HCT116 (cell line): ENCODE measurements around the gene BNIP5. TPM values are rescaled to one million over a fixed set of nuclear protein-coding genes. Genes with fewer than 3 reads are reported as not detected.

Experiments used
- ATAC-seq: fragments of 200-7000 bp; cut with Tn5 transposase; 2 replicates; pipeline ENCODE4 v1.9.1; 2020; ENCODE audit warnings: mild to moderate bottlenecking, moderate library complexity
- BruUV-seq: library from RNA; stranded (reverse); fragments of 400-500 nt; replicated peaks from 2 replicates; lab custom pipeline; 2021; lab: Mats Ljungman, UMichigan
- CTCF ChIA-PET: fragments of 300-600 bp; sonication (Branson Sonifier 250); formaldehyde crosslinking; loops from one replicate; lab custom pipeline; 2021; ENCODE audit warnings: antibody characterized with exemption; lab: Charles Lee
- POLR2A ChIA-PET: fragments of 300-600, 350-600 bp; sonication (Branson Sonifier 250); formaldehyde crosslinking; loops from one replicate; lab custom pipeline; 2021; ENCODE audit warnings: antibody characterized with exemption; lab: Charles Lee
- RAD21 ChIA-PET, 2 experiments: fragments of 300-600 bp; sonication (Branson Sonifier 250); formaldehyde crosslinking; loops; one replicate each; lab custom pipeline; 2023; ENCODE audit warnings: low total read pairs in 2 of 2; ENCODE audit not compliant: uncharacterized antibody in 2 of 2, unreplicated experiment in 2 of 2, low non-redundant PET in 1 of 2; lab: Charles Lee
- DNase-seq: peaks from one replicate; pipeline ENCODE4 v3.0.0-alpha.2; 2010; ENCODE audit warnings: low read depth, low spot score
- H2AFZ ChIP-seq: fragments of 200-600 bp; shearing (Covaris generic), sonication (generic); 2 replicates; pipeline ENCODE4 v1.6.1; 2017; ENCODE audit warnings: low read depth, mixed run types, mixed read lengths, antibody characterized with exemption, low read length; ENCODE audit not compliant: poor library complexity, severe bottlenecking
- H3K27ac ChIP-seq: 2 replicates; pipeline ENCODE4 v1.5.1; 2012; ENCODE audit warnings: low read depth, low read length
- H3K27me3 ChIP-seq: fragments of 200-600 bp; sonication (generic); 2 replicates; pipeline ENCODE4 v1.6.1; 2016; ENCODE audit warnings: mixed run types, low read length, mixed read lengths; ENCODE audit not compliant: insufficient read depth
- H3K36me3 ChIP-seq, 2 experiments: fragments of 200-500 bp in 1 of 2; fragments of 200-600 bp in 1 of 2; sonication (Bioruptor generic) in 1 of 2; sonication (generic) in 1 of 2; 2 replicates each; pipeline versions ENCODE4 v1.5.1 to v1.6.1; 2014 to 2016; ENCODE audit warnings: low read length in 2 of 2, inconsistent platforms in 1 of 2, mixed read lengths in 1 of 2, mixed run types in 1 of 2; ENCODE audit not compliant: insufficient read depth in 2 of 2, control insufficient read depth in 1 of 2
- H3K4me1 ChIP-seq, 2 experiments: fragments of 200-600 bp in 1 of 2; sonication (generic) in 1 of 2; 2 replicates each; pipeline versions ENCODE4 v1.5.1 to v1.6.1; 2012 to 2017; ENCODE audit warnings: low read length in 2 of 2, inconsistent platforms in 1 of 2, mild to moderate bottlenecking in 1 of 2, mixed read lengths in 1 of 2, mixed run types in 1 of 2, moderate library complexity in 1 of 2; ENCODE audit not compliant: insufficient read depth in 2 of 2, control insufficient read depth in 1 of 2
- H3K4me2 ChIP-seq: fragments of 200-600 bp; sonication (generic); 2 replicates; pipeline ENCODE4 v1.6.1; 2017; ENCODE audit warnings: mixed run types, low read length, mixed read lengths
- H3K4me3 ChIP-seq, 2 experiments: fragments of 200-600 bp in 1 of 2; sonication (generic) in 1 of 2; replicated peaks in 1 of 2; 2 replicates each; pipeline ENCODE4 v1.5.1; 2011 to 2016; ENCODE audit warnings: low read length in 2 of 2, control low read depth in 1 of 2, low read depth in 1 of 2, mild to moderate bottlenecking in 1 of 2, mixed read lengths in 1 of 2, mixed run types in 1 of 2
- H3K79me2 ChIP-seq: fragments of 200-600 bp; sonication (generic); 2 replicates; pipeline ENCODE4 v1.6.1; 2017; ENCODE audit warnings: mild to moderate bottlenecking, mixed run types, low read length, moderate library complexity, mixed read lengths; ENCODE audit not compliant: insufficient read depth
- H3K9ac ChIP-seq: fragments of 200-600 bp; sonication (generic); 2 replicates; pipeline ENCODE4 v1.6.1; 2016; ENCODE audit warnings: low read length, mixed read lengths
- H3K9me2 ChIP-seq: fragments of 200-600 bp; sonication (generic), shearing (Covaris generic); 2 replicates; pipeline ENCODE4 v1.6.1; 2017; ENCODE audit warnings: mixed run types, mild to moderate bottlenecking, moderate library complexity; ENCODE audit not compliant: insufficient read depth
- H3K9me3 ChIP-seq, 2 experiments: fragments of 200-500 bp in 1 of 2; fragments of 200-600 bp in 1 of 2; sonication (Bioruptor generic) in 1 of 2; sonication (generic) in 1 of 2; 2 replicates each; pipeline ENCODE4 v1.6.1; 2014 to 2017; ENCODE audit warnings: low read length in 2 of 2, mixed read lengths in 2 of 2, inconsistent platforms in 1 of 2, low read depth in 1 of 2, mild to moderate bottlenecking in 1 of 2, mixed run types in 1 of 2, moderate library complexity in 1 of 2; ENCODE audit not compliant: control insufficient read depth in 1 of 2, insufficient read depth in 1 of 2
- H4K20me1 ChIP-seq: fragments of 200-600 bp; sonication (generic), shearing (Covaris generic); 2 replicates; pipeline ENCODE4 v1.6.1; 2017; ENCODE audit warnings: mixed run types, mild to moderate bottlenecking, moderate library complexity; ENCODE audit not compliant: insufficient read depth
- CBX3 ChIP-seq: IDR thresholded peaks from 2 replicates; pipeline ENCODE4 v1.6.1; 2012; ENCODE audit warnings: low read depth
- ELF1 ChIP-seq: IDR thresholded peaks from 2 replicates; pipeline ENCODE4 v1.6.1; 2012; ENCODE audit warnings: low read depth, borderline replicate concordance
- EZH2 ChIP-seq: fragments of 200-600 bp; sonication (generic); IDR thresholded peaks from 2 replicates; pipeline ENCODE4 v1.6.1; 2017; ENCODE audit warnings: antibody characterized with exemption, mixed run types
- EZH2phosphoT487 ChIP-seq: fragments of 200-600 bp; IDR thresholded peaks from 2 replicates; pipeline ENCODE4 v1.6.1; 2018; ENCODE audit warnings: antibody characterized with exemption, borderline replicate concordance
- FOSL1 ChIP-seq: IDR thresholded peaks from 2 replicates; pipeline ENCODE4 v1.6.1; 2012; ENCODE audit warnings: low read depth
- JUND ChIP-seq: IDR thresholded peaks from 2 replicates; pipeline ENCODE4 v1.6.1; 2012
- POLR2A ChIP-seq: IDR thresholded peaks from 2 replicates; pipeline ENCODE4 v1.7.0; 2011; ENCODE audit warnings: borderline replicate concordance; ENCODE audit not compliant: insufficient read depth, insufficient read length; ENCODE audit errors: extremely low read depth
- POLR2AphosphoS5 ChIP-seq: IDR thresholded peaks from 2 replicates; pipeline ENCODE4 v1.6.1; 2011; ENCODE audit warnings: mild to moderate bottlenecking, low read depth, low read length, moderate library complexity
- RAD21 ChIP-seq: IDR thresholded peaks from 2 replicates; pipeline ENCODE4 v1.6.1; 2012; ENCODE audit warnings: low read depth, mild to moderate bottlenecking
- SRF ChIP-seq: IDR thresholded peaks from 2 replicates; pipeline ENCODE4 v1.6.1; 2012; ENCODE audit warnings: low read depth
- TCF7L2 ChIP-seq: IDR thresholded peaks from 2 replicates; pipeline ENCODE4 v1.7.0; 2011; ENCODE audit warnings: borderline replicate concordance, inconsistent platforms; ENCODE audit not compliant: insufficient read depth, insufficient read length; ENCODE audit errors: extremely low read depth
- YY1 ChIP-seq: IDR thresholded peaks from 2 replicates; pipeline ENCODE4 v1.6.1; 2011; ENCODE audit warnings: low read length, low read depth, moderate library complexity, mild to moderate bottlenecking; ENCODE audit not compliant: insufficient replicate concordance; ENCODE audit errors: extremely low read depth
- ZFX ChIP-seq: fragments of 450-650 bp; IDR thresholded peaks from 2 replicates; pipeline ENCODE4 v1.6.1; 2017
- intact Hi-C: fragments of 100-400 bp; cut with micrococcal nuclease; formaldehyde crosslinking; loops from 2 replicates; pipeline ENCODE4 v1.10.0; 2022
- total RNA-seq: library from RNA; stranded (reverse); gene quantifications from one replicate; pipeline ENCODE4 v1.2.1, GENCODE V29; 2021; ENCODE audit not compliant: unreplicated experiment
- TF ChIP-seq, protein P1 (sequence below): IDR thresholded peaks from 2 replicates; pipeline ENCODE4 v1.6.1; 2012
- TF ChIP-seq, protein P2 (sequence below): IDR thresholded peaks from 2 replicates; pipeline ENCODE4 v1.6.1; 2012
- TF ChIP-seq, protein P3 (sequence below): IDR thresholded peaks from 2 replicates; pipeline ENCODE4 v1.6.1; 2012; ENCODE audit warnings: low read depth
- TF ChIP-seq, protein P4 (sequence below), 3 experiments: fragments of 200-600 bp in 1 of 3; sonication (generic) in 1 of 3; IDR thresholded peaks in 2 of 3; conservative IDR thresholded peaks in 1 of 3; 2 replicates each; pipeline ENCODE4 v1.5.1; 2012 to 2017; ENCODE audit warnings: low read depth in 2 of 3, low read length in 2 of 3, antibody characterized with exemption in 1 of 3, borderline replicate concordance in 1 of 3, control low read depth in 1 of 3, mild to moderate bottlenecking in 1 of 3, mixed read lengths in 1 of 3, mixed run types in 1 of 3, moderate library complexity in 1 of 3; ENCODE audit not compliant: insufficient read depth in 1 of 3

Gene BNIP5
- total RNA-seq, 1 experiment from 2014 or later, result not detected

DNA sequence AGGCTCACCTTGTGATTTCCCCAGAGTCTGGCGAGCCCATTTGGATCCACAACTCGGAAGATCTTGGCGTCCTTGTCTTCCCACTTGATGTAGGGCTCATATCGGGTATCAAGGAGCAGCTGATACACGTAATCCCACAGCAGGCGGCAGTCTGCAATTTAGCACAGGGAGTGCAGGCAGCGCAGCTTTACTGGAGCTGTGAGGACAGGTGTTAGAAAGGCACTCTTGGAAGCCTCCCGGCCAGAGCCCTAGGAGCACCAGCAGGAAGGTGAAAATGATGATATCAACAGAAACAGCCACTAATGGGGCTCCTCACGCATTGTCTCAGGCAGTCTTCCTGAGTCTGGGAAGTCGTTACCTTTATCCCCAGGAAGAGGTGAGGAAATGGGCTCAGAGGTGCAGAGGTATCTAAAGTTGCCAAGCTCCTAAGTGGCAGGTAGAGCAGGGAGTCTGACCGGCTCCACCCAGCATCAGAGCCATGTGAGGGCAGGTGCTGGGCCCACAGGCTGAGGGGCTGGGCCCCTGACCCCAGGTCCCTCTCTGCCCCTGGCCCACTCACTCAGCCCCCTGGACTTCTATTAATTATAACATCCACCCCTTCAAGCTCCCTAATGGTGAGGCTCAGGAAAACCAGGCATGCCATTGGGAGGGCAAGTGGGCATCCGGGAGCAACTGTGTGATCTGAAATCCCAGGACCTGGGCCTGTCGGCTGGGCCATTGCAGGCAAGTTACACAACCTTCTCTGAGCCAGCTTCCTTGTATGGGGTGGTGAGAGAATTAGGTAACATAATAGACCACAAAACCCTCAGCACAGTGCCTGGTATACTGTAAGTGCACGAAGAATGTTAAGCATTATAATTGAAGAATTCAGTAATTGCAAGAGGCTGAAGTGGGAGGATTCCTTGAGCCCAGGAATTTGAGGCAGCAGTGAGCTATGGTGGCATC, 32.5 kb upstream of the BNIP5 start (continued):
- TF ChIP-seq, protein P1, sequence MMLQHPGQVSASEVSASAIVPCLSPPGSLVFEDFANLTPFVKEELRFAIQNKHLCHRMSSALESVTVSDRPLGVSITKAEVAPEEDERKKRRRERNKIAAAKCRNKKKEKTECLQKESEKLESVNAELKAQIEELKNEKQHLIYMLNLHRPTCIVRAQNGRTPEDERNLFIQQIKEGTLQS, result no peak
- no peak for TF ChIP-seq JUND

GRCh38 chr6:36368421-36368820, 31.7 kb upstream of the BNIP5 start:
- intact Hi-C loops, result no loop called here
- no peak for DNase-seq
- H3K79me2 ChIP-seq, result no peaks in the 10 kb centered on the region
- no peak overlapping the region for H3K4me3 ChIP-seq
- no peaks in the 10 kb centered on the region for H3K27me3 ChIP-seq
- ChIA-PET POLR2A (no interaction called here), RAD21 (no interaction called here), CTCF (no interaction called here)
- H3K9me2 ChIP-seq, result no peaks in the 10 kb centered on the region
- no peak overlapping the region for H2AFZ ChIP-seq
- no peak overlapping the region for H3K4me2 ChIP-seq
- no peaks in the 10 kb centered on the region for H3K4me1 ChIP-seq
- no peak overlapping the region for H3K27ac ChIP-seq
- no TSS peak for BruUV-seq
- no peaks in the 10 kb centered on the region for H3K36me3 ChIP-seq
- H4K20me1 ChIP-seq, result no peaks in the 10 kb centered on the region
- no peak overlapping the region for H3K9ac ChIP-seq
- H3K9me3 ChIP-seq, result no peaks in the 10 kb centered on the region
- ATAC-seq, result no peak
- TF ChIP-seq YY1 (no peak), CBX3 (no peak), POLR2AphosphoS5 (no peak), JUND (no peak), RAD21 (no peak), ELF1 (no peak), ZFX (no peak), SRF (no peak), FOSL1 (no peak), POLR2A (no peak), TCF7L2 (no peak), EZH2phosphoT487 (no peak), EZH2 (no peak)
- TF ChIP-seq, protein P2, sequence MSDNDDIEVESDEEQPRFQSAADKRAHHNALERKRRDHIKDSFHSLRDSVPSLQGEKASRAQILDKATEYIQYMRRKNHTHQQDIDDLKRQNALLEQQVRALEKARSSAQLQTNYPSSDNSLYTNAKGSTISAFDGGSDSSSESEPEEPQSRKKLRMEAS, result no peak
- TF ChIP-seq, protein P3, sequence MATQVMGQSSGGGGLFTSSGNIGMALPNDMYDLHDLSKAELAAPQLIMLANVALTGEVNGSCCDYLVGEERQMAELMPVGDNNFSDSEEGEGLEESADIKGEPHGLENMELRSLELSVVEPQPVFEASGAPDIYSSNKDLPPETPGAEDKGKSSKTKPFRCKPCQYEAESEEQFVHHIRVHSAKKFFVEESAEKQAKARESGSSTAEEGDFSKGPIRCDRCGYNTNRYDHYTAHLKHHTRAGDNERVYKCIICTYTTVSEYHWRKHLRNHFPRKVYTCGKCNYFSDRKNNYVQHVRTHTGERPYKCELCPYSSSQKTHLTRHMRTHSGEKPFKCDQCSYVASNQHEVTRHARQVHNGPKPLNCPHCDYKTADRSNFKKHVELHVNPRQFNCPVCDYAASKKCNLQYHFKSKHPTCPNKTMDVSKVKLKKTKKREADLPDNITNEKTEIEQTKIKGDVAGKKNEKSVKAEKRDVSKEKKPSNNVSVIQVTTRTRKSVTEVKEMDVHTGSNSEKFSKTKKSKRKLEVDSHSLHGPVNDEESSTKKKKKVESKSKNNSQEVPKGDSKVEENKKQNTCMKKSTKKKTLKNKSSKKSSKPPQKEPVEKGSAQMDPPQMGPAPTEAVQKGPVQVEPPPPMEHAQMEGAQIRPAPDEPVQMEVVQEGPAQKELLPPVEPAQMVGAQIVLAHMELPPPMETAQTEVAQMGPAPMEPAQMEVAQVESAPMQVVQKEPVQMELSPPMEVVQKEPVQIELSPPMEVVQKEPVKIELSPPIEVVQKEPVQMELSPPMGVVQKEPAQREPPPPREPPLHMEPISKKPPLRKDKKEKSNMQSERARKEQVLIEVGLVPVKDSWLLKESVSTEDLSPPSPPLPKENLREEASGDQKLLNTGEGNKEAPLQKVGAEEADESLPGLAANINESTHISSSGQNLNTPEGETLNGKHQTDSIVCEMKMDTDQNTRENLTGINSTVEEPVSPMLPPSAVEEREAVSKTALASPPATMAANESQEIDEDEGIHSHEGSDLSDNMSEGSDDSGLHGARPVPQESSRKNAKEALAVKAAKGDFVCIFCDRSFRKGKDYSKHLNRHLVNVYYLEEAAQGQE, result no peak
- TF ChIP-seq, protein P4, sequence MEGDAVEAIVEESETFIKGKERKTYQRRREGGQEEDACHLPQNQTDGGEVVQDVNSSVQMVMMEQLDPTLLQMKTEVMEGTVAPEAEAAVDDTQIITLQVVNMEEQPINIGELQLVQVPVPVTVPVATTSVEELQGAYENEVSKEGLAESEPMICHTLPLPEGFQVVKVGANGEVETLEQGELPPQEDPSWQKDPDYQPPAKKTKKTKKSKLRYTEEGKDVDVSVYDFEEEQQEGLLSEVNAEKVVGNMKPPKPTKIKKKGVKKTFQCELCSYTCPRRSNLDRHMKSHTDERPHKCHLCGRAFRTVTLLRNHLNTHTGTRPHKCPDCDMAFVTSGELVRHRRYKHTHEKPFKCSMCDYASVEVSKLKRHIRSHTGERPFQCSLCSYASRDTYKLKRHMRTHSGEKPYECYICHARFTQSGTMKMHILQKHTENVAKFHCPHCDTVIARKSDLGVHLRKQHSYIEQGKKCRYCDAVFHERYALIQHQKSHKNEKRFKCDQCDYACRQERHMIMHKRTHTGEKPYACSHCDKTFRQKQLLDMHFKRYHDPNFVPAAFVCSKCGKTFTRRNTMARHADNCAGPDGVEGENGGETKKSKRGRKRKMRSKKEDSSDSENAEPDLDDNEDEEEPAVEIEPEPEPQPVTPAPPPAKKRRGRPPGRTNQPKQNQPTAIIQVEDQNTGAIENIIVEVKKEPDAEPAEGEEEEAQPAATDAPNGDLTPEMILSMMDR (IDR thresholded peaks at IDR 0.05 in 2 of 3, conservative IDR thresholded peaks at IDR 0.05 in 1 of 3; ENCODE audit: borderline replicate concordance in 1 of 3, insufficient read depth in 1 of 3, low read depth in 2 of 3, low read length in 2 of 3), result no peak
- TF ChIP-seq, protein P1, result no peak
